HG03565 (cell line): ENCODE data around the gene APOB.

Experiments used
- ATAC-seq: cut with Tn5 transposase; IDR thresholded peaks from one replicate; pipeline ENCODE4 v1.9.1; 2021; ENCODE audit warnings: mild to moderate bottlenecking, moderate library complexity; ENCODE audit not compliant: unreplicated experiment

The APOB gene, protein sequence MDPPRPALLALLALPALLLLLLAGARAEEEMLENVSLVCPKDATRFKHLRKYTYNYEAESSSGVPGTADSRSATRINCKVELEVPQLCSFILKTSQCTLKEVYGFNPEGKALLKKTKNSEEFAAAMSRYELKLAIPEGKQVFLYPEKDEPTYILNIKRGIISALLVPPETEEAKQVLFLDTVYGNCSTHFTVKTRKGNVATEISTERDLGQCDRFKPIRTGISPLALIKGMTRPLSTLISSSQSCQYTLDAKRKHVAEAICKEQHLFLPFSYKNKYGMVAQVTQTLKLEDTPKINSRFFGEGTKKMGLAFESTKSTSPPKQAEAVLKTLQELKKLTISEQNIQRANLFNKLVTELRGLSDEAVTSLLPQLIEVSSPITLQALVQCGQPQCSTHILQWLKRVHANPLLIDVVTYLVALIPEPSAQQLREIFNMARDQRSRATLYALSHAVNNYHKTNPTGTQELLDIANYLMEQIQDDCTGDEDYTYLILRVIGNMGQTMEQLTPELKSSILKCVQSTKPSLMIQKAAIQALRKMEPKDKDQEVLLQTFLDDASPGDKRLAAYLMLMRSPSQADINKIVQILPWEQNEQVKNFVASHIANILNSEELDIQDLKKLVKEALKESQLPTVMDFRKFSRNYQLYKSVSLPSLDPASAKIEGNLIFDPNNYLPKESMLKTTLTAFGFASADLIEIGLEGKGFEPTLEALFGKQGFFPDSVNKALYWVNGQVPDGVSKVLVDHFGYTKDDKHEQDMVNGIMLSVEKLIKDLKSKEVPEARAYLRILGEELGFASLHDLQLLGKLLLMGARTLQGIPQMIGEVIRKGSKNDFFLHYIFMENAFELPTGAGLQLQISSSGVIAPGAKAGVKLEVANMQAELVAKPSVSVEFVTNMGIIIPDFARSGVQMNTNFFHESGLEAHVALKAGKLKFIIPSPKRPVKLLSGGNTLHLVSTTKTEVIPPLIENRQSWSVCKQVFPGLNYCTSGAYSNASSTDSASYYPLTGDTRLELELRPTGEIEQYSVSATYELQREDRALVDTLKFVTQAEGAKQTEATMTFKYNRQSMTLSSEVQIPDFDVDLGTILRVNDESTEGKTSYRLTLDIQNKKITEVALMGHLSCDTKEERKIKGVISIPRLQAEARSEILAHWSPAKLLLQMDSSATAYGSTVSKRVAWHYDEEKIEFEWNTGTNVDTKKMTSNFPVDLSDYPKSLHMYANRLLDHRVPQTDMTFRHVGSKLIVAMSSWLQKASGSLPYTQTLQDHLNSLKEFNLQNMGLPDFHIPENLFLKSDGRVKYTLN (N-terminal part only)

DNA sequence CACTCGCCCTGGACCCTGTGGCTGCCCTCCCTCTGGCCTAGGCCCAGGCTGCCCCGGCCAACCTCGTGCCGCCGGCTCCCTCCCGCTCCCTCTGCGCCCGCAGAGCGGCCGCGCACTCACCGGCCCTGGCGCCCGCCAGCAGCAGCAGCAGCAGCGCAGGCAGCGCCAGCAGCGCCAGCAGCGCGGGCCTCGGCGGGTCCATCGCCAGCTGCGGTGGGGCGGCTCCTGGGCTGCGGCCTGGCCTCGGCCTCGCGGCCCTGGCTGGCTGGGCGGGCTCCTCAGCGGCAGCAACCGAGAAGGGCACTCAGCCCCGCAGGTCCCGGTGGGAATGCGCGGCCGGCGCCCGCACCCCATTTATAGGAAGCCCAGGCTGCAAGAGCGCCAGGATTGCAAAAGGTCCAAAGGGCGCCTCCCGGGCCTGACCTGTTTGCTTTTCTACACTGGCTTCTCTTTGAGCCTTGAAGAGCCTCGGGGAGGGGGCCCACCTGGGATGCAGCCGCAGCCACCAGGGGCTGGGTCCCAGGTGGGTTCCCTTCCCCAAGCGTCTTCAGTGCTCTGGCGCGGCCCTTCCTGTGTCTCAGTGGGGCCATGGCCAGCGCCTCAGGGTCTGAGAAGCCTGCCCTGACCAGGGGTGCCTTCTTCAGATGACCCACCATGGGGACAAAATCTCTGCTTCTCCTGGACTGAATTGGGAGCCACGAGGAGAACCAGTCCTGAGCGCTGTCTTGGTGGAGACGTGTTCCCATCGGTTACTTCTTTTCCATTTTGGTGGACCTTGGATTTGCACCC, at the start of gene APOB:
APOB (minus strand) TSS at position 330 of the 789 bp plus-strand sequence; CDS start at position 202, 128 bp downstream.
- ATAC-seq: no peak

DNA sequence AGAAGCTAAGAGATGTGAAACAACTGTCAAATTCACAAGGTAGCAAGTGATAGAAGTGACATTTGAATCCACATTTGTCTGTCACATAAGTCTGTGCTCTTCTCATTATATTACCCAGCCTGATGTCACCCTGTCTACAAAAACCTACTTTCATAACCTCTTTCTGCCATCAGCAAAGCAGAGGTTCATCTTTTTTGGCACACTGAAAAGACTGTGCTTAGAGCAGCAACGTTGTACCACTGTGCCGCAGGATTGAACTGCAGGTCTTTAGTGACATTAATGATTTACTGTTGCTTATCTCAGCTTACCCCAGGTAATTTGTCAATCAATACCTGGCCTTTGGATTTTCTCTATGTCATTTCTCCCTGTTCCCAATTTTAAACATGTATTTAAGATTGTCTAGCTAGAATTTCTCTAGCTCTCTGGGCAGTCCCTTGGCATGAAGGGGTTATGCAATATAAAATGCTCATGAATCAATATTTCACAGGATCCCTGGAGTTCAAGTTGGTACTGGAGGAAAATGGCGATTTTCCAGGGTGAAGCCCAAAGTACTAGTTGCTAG, 48.5 kb upstream of the APOB start:
- ATAC-seq: no peak

DNA sequence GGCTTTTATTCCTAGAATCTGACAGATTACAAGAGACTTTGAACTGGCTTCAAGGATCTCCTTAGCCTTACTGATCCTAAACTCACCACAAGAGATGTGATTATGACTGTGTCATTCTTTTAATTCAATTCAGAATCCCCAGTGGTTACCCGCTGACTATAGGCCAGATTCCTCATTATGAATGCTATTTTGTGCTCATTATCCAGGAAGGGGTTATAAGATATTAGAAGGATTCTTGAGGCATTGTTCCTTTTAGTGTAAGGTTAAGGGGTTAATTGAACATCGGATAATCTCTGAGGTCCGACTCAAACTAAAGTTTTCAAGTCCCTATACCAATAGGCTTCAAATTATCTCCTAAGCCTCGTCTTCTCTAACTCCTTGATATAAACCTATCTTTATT, 40.5 kb upstream of the APOB start:
- no peak for ATAC-seq

DNA sequence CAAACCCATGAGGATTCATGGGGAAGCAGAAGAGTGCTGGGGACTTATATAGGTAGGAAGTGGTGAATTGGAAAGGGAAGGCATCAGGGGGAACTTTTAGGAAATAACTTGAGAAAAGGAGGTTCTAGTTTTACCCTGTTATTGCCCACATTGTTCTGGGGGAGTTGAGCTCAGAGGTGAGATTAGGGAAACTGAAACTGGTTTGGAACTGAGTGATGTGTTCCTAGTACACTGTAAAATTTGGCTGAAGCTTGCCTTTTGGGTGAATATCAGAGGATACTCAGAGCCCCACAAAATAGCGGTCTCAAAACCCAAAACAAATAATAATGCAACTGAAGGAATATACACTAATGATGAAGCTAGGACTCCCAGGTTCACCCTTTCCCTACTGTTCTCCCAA, 39.6 kb upstream of the APOB start:
- no peak for ATAC-seq

DNA sequence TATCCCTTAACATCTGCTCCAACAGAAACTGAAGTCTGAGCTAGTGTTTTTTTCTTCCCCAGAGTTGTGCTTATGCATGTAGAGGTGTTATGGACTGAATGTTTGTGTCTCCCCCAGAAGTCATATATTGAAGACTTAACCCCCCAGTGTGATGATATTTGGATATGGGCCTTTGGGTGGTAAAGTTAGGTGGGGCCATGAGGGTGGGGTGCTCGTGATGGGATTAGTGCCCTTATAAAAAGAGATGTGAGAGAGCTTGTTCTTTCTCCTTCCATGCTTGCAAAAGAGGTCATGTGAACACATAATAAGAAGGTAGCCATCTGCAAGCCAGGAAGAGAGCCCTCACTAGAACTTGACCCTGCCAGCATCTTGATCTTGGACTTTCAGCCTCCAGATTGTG, 34.4 kb upstream of the APOB start:
- no peak for ATAC-seq

DNA sequence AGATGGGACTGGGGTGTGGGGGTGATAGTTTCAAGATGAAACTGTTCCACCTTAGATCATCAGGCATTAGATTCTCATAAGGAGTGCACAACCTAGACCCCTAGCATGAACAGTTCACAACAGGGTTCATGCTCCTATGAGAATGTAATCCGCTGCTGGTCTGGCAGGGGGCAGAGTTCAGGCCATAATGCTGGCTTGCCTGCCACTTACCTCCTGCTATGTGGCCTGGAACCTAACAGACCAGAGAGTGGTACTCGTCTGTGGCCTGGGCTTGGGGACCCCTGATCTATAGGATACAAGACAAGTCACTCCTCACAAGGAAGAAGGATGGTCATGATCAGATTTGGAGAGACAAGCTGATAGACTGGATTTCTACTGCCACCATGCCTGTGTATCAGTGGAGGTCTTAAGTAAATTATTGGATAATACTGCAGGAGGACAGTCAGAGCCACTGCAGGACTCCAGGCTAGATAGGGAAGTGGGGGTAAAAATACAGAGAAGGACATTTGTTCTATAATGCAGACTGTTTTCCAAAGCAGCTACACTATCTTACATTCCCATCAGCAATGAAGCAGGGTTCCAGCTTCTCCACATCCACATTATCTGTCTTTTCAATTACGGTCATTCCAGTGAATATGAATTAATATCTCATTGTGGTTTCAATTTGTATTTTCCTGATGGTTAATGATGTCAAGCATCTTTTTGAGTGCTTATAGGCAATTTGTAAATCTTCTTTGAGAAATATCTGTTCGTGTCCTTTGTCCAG, 28.8 kb upstream of the APOB start:
- ATAC-seq: no peak

DNA sequence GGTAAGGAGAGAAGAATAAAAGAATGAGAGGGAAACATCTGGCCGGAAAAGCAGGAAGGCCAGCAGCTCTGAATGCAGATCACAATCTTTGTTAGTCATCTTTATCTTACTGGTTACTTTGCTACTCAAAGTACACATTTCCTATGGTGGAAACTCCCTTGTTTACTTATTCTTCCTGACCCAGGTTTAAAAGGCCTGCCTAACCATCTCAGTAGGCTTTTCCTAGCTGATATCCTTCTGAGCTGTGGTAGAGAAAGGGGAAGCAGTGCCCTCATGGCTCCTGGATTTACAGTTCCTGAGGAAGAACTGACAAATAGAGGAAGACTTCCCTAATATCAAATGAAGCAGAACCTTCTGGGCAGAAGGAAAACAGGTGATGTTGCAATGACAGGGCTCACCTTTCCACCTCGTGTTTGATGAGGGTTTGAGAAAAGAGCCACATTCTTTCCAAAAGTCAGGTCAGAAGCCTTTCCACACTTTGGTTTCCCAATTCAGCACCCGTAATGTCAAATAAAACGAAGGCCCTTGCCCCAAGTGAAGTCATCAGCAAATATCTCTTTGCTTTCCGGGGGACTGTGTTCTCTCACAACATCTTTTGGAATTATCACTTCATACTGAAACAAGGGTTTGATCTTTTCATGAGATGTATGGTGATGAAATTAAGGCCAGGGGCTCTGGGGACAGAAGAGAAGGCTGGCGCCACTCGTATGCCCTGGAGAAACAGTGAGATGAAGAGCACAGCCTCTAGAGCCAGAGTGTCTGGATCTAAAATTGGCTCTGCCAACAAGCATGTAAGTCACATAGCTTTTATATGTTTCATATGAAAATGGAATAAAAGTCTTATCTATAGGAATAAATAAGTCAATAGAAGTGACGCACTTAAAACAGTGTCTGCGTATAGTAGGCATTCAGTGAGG, 26.7 kb upstream of the APOB start:
- ATAC-seq: no peak

DNA sequence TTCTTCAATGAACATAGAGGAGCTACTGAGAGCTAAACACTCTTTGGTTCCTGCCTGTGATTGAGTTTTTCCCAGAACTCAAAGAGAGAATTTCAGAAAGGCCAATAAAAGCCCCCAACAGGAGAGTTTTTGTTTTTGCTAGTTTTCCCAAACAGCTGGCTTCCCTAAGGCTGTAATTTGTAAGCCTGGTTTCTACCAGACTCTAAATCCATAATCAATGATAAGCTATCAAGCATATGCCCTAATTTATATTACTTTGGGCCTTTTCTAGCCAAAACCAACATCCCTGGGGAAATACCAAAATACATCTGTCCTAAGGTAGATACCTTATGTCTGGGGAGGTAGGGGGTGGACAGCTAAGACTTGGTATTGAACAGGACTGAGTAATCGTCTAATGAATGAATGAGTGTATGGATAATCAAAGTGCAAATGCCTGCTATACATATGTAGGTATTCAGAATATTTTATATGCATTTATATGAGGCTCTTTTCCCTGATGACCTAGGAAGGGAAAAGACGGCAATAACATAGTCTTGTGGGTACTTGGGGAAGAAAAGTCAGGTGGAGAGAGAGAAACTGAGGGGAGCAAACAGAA, 26.0 kb upstream of the APOB start:
- no peak for ATAC-seq

DNA sequence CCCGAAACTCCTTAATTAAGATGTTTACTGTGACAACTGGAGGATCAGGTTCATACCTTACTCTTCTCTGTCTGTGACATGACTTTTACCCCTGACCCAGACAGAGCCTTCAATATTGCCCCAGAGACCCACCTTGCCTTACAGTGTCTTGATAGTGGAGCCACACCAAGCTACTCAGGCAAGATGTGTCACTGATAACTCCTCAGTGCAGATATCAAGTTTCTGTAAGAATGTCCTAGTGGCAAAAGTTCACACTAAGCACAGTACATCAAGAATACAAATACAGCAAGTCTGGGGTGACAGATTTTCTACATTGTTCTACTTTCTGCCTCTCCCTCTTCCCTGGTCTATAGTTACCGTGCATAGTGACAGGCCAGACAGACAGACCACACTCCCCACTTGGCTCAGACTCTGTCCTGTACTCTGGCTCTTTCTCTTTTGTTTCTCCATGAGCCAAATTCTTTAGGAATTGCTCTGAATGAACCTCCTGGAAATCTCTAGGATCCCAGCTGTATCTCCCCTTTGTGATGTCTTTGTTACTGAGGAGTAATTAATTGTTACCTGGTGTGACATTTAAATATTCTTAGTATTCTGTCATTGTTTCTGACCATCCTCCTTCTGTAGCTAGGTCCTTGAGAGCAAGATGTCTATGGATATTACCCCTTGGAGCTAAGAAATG, 24.1 kb upstream of the APOB start:
- ATAC-seq: no peak

DNA sequence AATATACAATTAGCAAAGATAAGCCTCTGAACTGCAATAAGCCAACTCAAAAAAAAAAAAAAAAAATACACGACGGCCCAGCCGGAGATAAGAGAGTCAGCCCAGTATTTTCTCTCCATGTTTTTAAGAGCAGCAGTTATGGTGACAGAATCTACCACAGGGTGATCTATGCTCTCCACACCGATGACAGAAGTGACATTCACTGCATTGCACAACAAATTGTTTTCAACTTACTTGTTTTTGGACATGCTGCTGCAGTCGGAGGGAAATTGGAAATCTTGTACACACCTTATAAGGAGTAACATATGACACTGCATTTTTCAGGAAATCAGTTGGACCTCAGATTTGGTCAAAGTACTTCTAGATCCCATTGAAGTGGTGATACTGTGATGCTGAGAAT, 23.3 kb upstream of the APOB start:
- no peak for ATAC-seq

DNA sequence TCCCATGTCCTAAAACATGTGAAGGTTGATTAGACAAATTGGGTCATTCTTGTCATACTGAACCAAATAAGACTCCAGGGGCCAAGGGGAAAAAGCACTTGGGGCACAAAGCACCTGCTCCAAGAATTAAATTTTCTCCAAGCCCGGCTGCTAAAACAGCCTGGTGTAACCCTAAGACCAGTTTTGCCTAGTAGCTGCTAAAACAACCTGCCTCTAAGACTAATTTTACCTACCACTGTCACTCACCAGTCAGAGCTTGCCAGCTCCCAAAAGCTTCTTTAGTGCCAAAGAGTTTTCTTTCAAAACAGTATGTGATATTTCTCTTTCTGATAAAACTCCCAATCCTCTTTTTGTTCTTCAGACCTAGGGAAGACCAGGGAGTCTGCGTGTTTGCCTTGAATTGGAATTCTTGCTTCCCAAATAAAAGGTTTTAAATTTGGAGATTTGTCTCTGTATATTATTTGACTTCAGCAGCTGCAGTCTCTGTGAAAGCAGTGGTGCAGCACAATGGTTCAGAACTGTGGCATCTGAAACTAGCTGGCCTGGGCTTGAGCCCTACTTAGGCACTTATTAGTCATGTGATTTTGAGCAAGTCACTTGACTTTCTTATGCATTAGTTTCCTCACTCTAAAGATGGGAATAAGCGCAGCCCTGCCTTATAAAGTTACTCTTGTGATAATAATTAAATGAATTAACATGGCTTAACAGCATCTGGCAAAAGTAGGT, 16.2 kb upstream of the APOB start:
- ATAC-seq: no peak

DNA sequence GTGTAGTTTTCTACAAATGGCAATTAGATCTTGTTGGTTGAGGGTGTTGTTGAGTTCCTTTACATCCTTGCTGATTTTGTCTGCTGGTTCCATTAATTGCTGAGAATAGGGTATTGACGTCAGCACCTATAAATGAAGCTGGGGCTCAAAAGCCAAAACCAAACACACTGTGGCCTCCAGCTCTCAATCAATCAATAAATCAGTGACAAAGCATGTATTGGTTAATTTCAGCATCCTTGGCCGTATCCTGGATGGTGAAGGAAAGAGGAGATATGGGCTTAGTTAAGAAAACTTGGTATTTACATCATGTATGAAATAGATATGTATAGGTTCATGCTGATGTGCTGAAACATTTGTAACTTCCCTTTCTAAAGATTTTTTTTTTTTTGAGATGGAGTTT, 13.2 kb upstream of the APOB start:
- ATAC-seq: no peak

DNA sequence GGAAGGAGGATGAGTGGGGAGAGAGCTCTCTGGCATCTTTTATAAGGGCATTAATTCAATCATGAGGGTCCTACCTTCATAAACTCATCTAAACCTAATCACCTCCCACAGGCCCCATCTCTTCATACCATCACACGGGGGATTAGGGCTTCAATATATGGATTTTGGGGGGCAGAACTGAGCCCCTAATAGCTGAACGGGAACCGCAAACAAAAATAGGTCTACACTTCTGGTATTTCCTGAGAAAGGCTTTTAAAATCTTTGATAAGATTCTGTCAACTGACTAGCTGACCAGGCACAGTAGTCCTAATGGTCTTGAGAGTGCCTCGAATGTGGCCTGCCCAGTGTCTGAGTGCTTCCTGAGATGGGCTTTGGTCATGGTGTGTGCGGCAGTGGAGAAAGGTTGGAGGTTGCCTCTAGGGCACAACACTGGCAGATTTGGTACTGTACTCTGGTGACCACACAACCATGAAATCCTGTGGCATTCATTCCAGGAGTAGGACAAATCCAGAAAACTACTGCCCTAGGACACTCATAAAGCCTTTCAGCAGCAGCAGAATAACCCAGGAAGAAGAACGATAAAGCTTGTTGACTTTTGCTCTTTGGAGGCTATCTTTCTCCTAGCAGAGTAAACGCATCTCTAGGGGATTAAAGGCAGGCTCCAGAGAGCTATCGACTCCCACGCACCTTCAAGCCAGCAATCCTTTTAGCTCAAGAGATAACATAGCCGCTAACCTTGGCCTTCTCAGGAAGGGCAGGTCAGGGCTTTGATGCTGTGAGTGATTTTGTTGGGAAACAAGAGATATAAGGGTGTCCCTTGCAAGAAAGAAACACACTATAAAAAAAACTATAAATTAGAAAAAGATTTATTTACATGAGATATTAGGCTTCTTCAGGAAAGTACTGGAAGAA, 12.3 kb upstream of the APOB start:
- ATAC-seq: no peak

DNA sequence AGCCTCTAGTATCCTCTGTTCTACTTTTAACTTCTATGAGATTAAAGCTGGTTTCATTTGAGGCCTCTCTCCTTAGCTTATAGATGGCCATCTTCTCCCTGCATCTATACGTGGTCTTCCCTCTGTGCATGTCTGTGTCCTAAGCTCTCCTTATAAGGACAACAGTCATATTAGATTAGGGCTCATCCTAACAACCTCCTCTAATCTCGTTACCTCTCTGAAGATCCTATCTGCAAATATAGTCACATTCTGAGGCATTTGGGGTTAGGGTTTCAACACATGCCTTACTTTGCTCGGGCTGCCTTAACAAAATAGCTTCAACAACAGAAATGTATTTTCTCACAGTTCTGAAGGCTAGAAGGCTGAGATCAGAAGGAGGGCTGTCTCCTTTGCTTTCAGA, 11.6 kb upstream of the APOB start:
- no peak for ATAC-seq

DNA sequence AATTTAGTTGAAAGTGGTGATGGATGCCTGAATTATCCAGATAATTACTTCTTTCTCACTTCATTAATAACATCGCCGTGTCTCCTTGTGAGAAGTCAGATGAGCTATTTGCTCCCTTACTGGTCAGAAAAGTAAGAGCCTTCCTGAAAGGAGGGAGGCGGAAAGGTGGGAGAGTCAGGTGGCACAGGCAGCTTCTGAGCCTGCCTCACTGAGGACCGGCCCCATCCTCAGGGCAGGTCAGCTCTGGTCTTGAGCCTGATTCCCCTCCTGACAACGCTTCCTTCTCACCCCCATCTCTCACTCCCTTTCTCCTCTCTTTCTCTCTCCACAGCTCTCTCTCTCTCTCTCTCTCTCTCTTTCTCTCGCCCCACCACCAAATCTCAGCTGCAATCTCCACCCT, 10.1 kb upstream of the APOB start:
- no peak for ATAC-seq

DNA sequence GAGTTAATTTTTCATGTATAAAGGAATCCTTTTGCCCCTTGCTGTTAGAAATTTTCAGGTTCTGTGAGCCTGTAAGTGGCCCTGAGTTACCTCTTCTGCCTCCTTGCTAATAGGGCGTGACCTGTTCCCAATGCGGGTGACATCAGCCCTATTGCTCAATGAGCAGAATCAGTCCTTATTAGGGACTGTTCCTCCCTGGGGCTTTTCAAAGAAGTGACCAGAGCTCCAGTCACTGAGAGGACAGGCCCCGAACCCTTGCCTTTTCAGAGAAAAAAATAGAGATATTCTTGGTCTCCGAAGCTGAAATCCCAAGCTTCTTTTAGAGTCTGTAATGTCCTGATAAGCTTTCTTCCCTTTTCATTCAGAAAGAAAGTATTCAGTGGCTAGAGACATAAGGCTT, 8.2 kb upstream of the APOB start:
- ATAC-seq: no peak
